Testis (tissue), 2 donors: ENCODE results near the gene JAM3.

Experiments used
- POLR2A ChIP-seq: fragments of 450-650 bp; IDR thresholded peaks from one replicate; pipeline ENCODE4 v1.6.1; 2017; ENCODE audit warnings: antibody characterized with exemption, mild to moderate bottlenecking, moderate library complexity
- TF ChIP-seq, protein P1 (sequence below), 3 experiments: fragments of 450-650 bp in 2 of 3; fragments of 200-600 bp in 1 of 3; sonication (generic) in 1 of 3; IDR thresholded peaks; one replicate each; pipeline ENCODE4 v1.5.1; 2016 to 2019; ENCODE audit warnings: antibody characterized with exemption in 3 of 3, mild to moderate bottlenecking in 2 of 3, moderate library complexity in 1 of 3

DNA sequence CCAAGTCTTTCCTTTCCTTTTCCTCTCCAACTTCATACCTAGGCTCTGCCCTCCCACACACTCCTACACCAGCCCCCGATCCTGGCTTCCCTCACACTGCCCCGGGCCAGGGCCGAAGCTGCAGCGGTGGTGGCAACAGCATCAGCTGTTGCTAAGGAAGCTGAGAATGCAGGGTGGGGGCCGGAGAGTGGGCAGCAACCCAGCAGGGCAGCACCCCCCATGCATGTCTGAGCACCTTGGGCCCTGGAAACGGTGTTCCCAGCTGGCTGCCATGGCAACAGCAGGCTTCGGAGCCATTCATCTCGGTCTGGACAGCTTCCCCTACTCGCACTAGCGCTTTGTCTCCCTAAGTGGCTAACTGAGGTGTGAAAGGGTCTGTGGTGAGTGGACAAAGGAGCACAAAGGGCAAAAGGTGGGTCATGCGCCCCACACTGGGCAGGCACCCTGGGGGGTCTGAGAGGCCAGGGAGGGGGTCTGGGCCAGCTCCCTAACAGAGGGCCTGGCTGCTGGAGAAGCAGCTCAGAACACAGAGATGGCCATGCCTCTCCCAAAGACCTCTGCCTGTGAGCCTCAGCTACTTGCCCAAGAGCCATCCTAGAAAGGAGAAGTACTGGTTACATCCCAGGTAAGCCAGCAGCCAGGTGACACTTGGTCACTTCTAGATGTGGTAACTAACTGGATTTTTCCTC, 42.1 kb upstream of the JAM3 start:
- TF ChIP-seq, protein P1, sequence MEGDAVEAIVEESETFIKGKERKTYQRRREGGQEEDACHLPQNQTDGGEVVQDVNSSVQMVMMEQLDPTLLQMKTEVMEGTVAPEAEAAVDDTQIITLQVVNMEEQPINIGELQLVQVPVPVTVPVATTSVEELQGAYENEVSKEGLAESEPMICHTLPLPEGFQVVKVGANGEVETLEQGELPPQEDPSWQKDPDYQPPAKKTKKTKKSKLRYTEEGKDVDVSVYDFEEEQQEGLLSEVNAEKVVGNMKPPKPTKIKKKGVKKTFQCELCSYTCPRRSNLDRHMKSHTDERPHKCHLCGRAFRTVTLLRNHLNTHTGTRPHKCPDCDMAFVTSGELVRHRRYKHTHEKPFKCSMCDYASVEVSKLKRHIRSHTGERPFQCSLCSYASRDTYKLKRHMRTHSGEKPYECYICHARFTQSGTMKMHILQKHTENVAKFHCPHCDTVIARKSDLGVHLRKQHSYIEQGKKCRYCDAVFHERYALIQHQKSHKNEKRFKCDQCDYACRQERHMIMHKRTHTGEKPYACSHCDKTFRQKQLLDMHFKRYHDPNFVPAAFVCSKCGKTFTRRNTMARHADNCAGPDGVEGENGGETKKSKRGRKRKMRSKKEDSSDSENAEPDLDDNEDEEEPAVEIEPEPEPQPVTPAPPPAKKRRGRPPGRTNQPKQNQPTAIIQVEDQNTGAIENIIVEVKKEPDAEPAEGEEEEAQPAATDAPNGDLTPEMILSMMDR (IDR thresholded peaks at IDR 0.05), result no peak
- no peak for TF ChIP-seq POLR2A
